Trophoblast cell (in vitro differentiated cells and primary cell): Measurements from ENCODE around the gene SCFD2.

ENCODE experiments used
- DNase-seq, 2 donors: peaks; one replicate each; pipeline ENCODE4 v3.0.0-alpha.2; 2016
- H2AFZ ChIP-seq: 2 replicates; pipeline ENCODE4 v1.6.1; 2013; ENCODE audit warnings: low read length, moderate library complexity, mild to moderate bottlenecking; ENCODE audit not compliant: insufficient read depth, poor library complexity
- H2AK5ac ChIP-seq: 2 replicates; pipeline ENCODE4 v1.6.1; 2013; ENCODE audit warnings: mild to moderate bottlenecking, low read length
- H2BK120ac ChIP-seq: 2 replicates; pipeline ENCODE4 v1.6.1; 2013; ENCODE audit warnings: low read length, mild to moderate bottlenecking, moderate library complexity; ENCODE audit not compliant: insufficient read depth, poor library complexity
- H2BK12ac ChIP-seq: 2 replicates; pipeline ENCODE4 v1.6.1; 2013; ENCODE audit warnings: mild to moderate bottlenecking, low read length, moderate library complexity
- H2BK5ac ChIP-seq: 2 replicates; pipeline ENCODE4 v1.6.1; 2013; ENCODE audit warnings: low read length, low read depth, moderate library complexity, mild to moderate bottlenecking; ENCODE audit not compliant: poor library complexity
- H3K14ac ChIP-seq: 2 replicates; pipeline ENCODE4 v1.6.1; 2013; ENCODE audit warnings: mild to moderate bottlenecking, low read length
- H3K18ac ChIP-seq: 2 replicates; pipeline ENCODE4 v1.6.1; 2013; ENCODE audit warnings: mild to moderate bottlenecking, low read length
- H3K23ac ChIP-seq: 2 replicates; pipeline ENCODE4 v1.6.1; 2013; ENCODE audit warnings: low read length
- H3K27ac ChIP-seq: 2 replicates; pipeline ENCODE4 v1.5.1; 2013; ENCODE audit warnings: low read depth, mild to moderate bottlenecking, inconsistent platforms, low read length, moderate library complexity
- H3K27me3 ChIP-seq: 2 replicates; pipeline ENCODE4 v1.6.1; 2013; ENCODE audit warnings: inconsistent platforms, mild to moderate bottlenecking, low read length, moderate library complexity; ENCODE audit not compliant: insufficient read depth
- H3K36me3 ChIP-seq, 2 experiments: 1 replicate in 1 of 2; 2 replicates in 1 of 2; pipeline ENCODE4 v1.6.1; 2013; ENCODE audit warnings: low read length in 2 of 2, mild to moderate bottlenecking in 2 of 2, moderate library complexity in 1 of 2; ENCODE audit not compliant: insufficient read depth in 2 of 2, control insufficient read depth in 1 of 2
- H3K4ac ChIP-seq: 2 replicates; pipeline ENCODE4 v1.6.1; 2013; ENCODE audit warnings: low read depth, mild to moderate bottlenecking, low read length, moderate library complexity
- H3K4me1 ChIP-seq, 2 experiments: 1 replicate in 1 of 2; 2 replicates in 1 of 2; pipeline ENCODE4 v1.6.1; 2013; ENCODE audit warnings: low read length in 2 of 2, mild to moderate bottlenecking in 2 of 2, moderate library complexity in 1 of 2; ENCODE audit not compliant: insufficient read depth in 2 of 2, control insufficient read depth in 1 of 2
- H3K4me2 ChIP-seq: 2 replicates; pipeline ENCODE4 v1.6.1; 2013; ENCODE audit warnings: inconsistent platforms, mild to moderate bottlenecking, low read length, moderate library complexity
- H3K4me3 ChIP-seq: 2 replicates; pipeline ENCODE4 v1.5.1; 2013; ENCODE audit warnings: mild to moderate bottlenecking, low read depth, low read length, inconsistent platforms
- H3K79me1 ChIP-seq: one replicate; pipeline ENCODE4 v1.6.1; 2013; ENCODE audit warnings: low read length
- H3K79me2 ChIP-seq: 2 replicates; pipeline ENCODE4 v1.6.1; 2013; ENCODE audit warnings: low read length, mild to moderate bottlenecking; ENCODE audit not compliant: control insufficient read depth, insufficient read depth, poor library complexity
- H3K9ac ChIP-seq: 2 replicates; pipeline ENCODE4 v1.6.1; 2013; ENCODE audit warnings: mild to moderate bottlenecking, low read length
- H3K9me3 ChIP-seq: 2 replicates; pipeline ENCODE4 v1.6.1; 2013; ENCODE audit warnings: low read depth, mild to moderate bottlenecking, control low read depth, inconsistent platforms, low read length; ENCODE audit not compliant: insufficient read depth
- H4K12ac ChIP-seq: 2 replicates; pipeline ENCODE4 v1.6.1; 2013; ENCODE audit warnings: low read depth, mild to moderate bottlenecking, low read length, moderate library complexity
- H4K8ac ChIP-seq: 2 replicates; pipeline ENCODE4 v1.6.1; 2013; ENCODE audit warnings: low read depth, mild to moderate bottlenecking, low read length, moderate library complexity
- H4K91ac ChIP-seq: one replicate; pipeline ENCODE4 v1.6.1; 2013; ENCODE audit warnings: low read depth, mild to moderate bottlenecking, low read length, moderate library complexity
- WGBS: extraction: QIAGEN DNeasy Blood & Tissue Kit; methylation state at CpG from one replicate; pipeline ENCODE4 v1.1.7; 2013; ENCODE audit warnings: missing lambda C conversion rate; ENCODE audit not compliant: insufficient read length, insufficient coverage; ENCODE audit errors: extremely low coverage; 5-methylcytosine and 5-hydroxymethylcytosine counted together

Gene SCFD2

DNA sequence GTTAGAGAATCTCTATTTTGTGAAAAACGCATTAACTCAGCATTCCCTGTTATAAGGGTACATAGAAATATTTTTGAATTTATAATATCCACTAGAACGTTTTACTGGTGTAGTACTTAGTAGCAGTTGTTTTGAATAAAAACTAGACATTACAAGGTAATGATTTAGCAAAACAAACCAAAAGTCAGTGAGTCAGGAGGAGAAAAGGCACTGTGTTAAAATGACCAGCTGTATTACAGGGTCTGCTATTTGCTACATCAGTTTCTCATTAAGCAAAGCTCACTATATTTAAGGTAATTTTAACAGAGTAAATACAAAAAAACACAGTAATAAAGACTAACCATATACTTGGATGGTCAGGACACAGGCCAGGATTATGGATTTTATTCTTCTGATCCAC lies 351.0 kb downstream of the SCFD2 start:
- H3K4me1 ChIP-seq: peaks cover 0 to 4% of the 10 kb centered on the region in 2 experiments
- WGBS: no CpG with 5 or more reads among the region's 2 CpGs
- H2BK5ac ChIP-seq: no peak overlapping the region

DNA sequence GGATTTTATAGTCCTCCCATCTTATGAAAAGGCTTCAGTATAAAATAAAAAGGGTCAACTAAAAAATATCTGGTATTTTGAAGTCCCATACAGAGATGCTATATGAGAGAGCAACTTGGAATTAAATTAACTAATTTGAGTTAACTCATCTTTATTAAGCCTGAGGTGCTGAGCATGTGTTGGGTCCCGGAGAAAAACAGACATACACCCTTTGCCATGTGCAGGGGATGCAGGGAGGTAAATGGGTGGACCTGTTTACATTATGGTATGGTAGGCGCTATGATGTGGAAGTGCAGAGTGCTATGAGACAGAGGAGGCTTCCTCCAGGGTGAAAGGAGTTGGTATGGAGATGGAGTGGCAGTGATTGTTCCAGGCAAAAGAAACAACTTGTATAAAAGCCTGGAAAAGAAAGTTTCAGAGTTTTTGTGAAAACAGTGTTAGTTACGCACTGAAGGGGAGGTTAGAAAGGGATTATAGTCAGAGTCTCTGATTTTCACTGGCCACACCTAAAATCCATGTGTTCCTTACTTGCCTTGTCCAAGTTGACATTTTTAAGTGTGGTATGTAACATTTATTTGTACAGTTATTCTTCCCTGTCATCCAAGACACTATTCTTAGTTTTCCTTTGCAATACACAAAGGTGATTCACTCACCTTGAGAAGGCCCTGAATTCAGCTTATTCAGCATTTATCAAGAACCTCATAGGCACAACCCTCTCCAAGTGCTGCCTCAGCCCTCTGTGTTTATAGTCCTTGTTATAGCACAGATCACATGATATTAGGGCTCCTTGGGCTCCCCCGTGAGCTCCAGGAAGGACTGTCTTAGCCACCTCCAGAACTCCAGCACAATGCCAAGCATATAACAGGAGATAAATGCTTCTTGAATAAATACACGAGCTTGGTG lies 351.7 kb downstream of the SCFD2 start:
- H3K9ac ChIP-seq: no peak overlapping the region

More for the DNA sequence above, 351.0 kb downstream of the SCFD2 start:
- no peaks in the 10 kb centered on the region for H3K36me3 ChIP-seq
- H3K4ac ChIP-seq: no peak overlapping the region
- H3K27me3 ChIP-seq: no peaks in the 10 kb centered on the region
- no peak for DNase-seq
- H3K79me1 ChIP-seq: peaks cover 2% of the 10 kb centered on the region
- no peak overlapping the region for H3K4me3 ChIP-seq
- H2BK12ac ChIP-seq: no peak overlapping the region
- no peak overlapping the region for H3K9ac ChIP-seq
- no peak overlapping the region for H4K12ac ChIP-seq
- no peak overlapping the region for H3K18ac ChIP-seq
- H2AK5ac ChIP-seq: no peak overlapping the region
- H2BK120ac ChIP-seq: no peak overlapping the region
- no peak overlapping the region for H3K14ac ChIP-seq
- no peak overlapping the region for H4K91ac ChIP-seq
- H2AFZ ChIP-seq: no peak overlapping the region
- no peak overlapping the region for H3K23ac ChIP-seq
- no peak overlapping the region for H3K27ac ChIP-seq
- no peak overlapping the region for H3K4me2 ChIP-seq
- H3K79me2 ChIP-seq: no peaks in the 10 kb centered on the region
- H4K8ac ChIP-seq: no peak overlapping the region
- no peaks in the 10 kb centered on the region for H3K9me3 ChIP-seq

DNA sequence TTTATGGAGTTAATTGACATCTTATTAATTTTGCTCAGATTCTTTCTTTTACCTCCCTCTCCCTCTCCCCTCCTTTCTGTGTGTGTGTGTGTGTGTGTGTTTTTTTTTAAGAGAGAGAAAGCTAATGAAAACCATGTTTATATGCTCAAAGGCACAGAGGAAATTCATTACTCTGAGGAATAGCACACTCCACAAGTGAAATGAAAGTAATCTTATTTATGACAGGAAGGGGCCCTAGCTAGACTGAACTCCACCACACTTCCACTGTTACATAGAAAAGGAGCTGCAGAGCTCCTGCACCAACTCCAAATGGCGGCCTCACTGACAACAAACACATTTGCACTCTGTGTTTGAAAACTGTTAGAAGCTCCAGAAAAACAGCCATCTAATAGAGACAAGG lies 353.1 kb downstream of the SCFD2 start:
- H4K91ac ChIP-seq: no peak overlapping the region
- peaks cover 2% of the 10 kb centered on the region for H3K79me1 ChIP-seq
- H3K9ac ChIP-seq: no peak overlapping the region
- no peak overlapping the region for H4K8ac ChIP-seq
- H2AK5ac ChIP-seq: no peak overlapping the region
- H3K79me2 ChIP-seq: no peaks in the 10 kb centered on the region
- H3K4me3 ChIP-seq: no peak overlapping the region
- H3K36me3 ChIP-seq: no peaks in the 10 kb centered on the region
- no peaks in the 10 kb centered on the region for H3K27me3 ChIP-seq
- H3K18ac ChIP-seq: no peak overlapping the region
- H2BK120ac ChIP-seq: no peak overlapping the region
- H3K9me3 ChIP-seq: no peaks in the 10 kb centered on the region
- H3K4me1 ChIP-seq: peaks cover 0 to 6% of the 10 kb centered on the region in 2 experiments
- WGBS: no CpG with 5 or more reads among the region's 1 CpG
- no peak overlapping the region for H3K27ac ChIP-seq
- no peak overlapping the region for H3K4ac ChIP-seq
- H2BK12ac ChIP-seq: no peak overlapping the region
- H3K14ac ChIP-seq: no peak overlapping the region
- H4K12ac ChIP-seq: no peak overlapping the region
- no peak overlapping the region for H2BK5ac ChIP-seq
- H3K4me2 ChIP-seq: no peak overlapping the region
- no peak overlapping the region for H3K23ac ChIP-seq
- H2AFZ ChIP-seq: no peak overlapping the region
- DNase-seq: no peak

More for the DNA sequence above, 351.7 kb downstream of the SCFD2 start:
- Histone ChIP-seq H3K79me2 (no peaks in the 10 kb centered on the region), H4K91ac (no peak overlapping the region), H2AK5ac (no peak overlapping the region), H3K79me1 (peaks cover 2% of the 10 kb centered on the region), H3K4me3 (no peak overlapping the region), H3K9me3 (no peaks in the 10 kb centered on the region), H3K18ac (no peak overlapping the region), H2BK5ac (no peak overlapping the region), H4K12ac (no peak overlapping the region), H3K4me2 (no peak overlapping the region), H3K27me3 (no peaks in the 10 kb centered on the region), H2AFZ (no peak overlapping the region), H3K4me1 (peaks cover 0 to 6% of the 10 kb centered on the region in 2 experiments), H2BK12ac (no peak overlapping the region), H3K4ac (no peak overlapping the region), H3K14ac (peak overlapping the region; percentile 60), H2BK120ac (no peak overlapping the region), H3K23ac (no peak overlapping the region), H3K36me3 (no peaks in the 10 kb centered on the region), H3K27ac (no peak overlapping the region), H4K8ac (no peak overlapping the region)
- no CpG with 5 or more reads among the region's 5 CpGs for WGBS
- DNase-seq: no peak

DNA sequence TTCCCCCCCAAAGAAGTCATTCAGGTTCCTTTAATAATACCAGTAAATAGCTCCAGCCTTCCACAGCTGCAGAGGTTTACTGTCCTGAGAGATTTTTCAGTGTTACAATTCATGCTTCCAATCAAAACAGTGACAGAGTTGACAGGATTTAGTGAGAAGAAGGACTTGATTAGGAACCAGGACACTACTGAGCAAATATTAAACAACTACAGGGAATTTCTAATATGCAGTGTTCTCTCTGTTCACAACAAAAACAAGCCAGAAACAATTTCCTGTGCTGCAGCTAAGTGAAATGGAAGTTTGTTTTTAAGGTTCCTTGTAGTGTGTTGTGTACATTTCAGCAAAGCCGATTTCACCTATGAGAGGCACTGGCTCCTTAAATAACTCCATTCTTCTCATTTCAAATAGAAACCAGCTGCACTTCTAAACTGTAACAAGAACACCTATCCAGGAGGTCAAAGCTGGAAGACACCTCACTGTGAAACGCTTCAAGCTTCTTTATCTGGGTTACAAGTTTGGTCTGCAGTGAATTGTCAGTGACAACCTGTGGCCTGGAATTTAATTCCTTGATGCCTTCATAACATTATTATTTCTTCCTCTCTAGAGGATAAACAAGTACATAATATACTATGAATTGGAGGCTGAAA lies 354.5 kb downstream of the SCFD2 start:
- no peak overlapping the region for H4K12ac ChIP-seq
- no CpG with 5 or more reads among the region's 2 CpGs for WGBS
- H3K4me2 ChIP-seq: no peak overlapping the region
- H3K4me1 ChIP-seq: peaks cover 0 to 6% of the 10 kb centered on the region in 2 experiments
- no peaks in the 10 kb centered on the region for H3K27me3 ChIP-seq
- no peaks in the 10 kb centered on the region for H3K36me3 ChIP-seq
- H4K91ac ChIP-seq: no peak overlapping the region
- no peak overlapping the region for H2AK5ac ChIP-seq
- H3K27ac ChIP-seq: no peak overlapping the region
- no peak overlapping the region for H3K18ac ChIP-seq
- no peak overlapping the region for H3K14ac ChIP-seq
- H3K9ac ChIP-seq: no peak overlapping the region
- DNase-seq: no peak
- no peaks in the 10 kb centered on the region for H3K79me2 ChIP-seq
- peaks cover 1% of the 10 kb centered on the region for H3K9me3 ChIP-seq
- H2BK5ac ChIP-seq: no peak overlapping the region
- no peak overlapping the region for H2BK12ac ChIP-seq
- H2AFZ ChIP-seq: no peak overlapping the region
- no peak overlapping the region for H3K23ac ChIP-seq
- H2BK120ac ChIP-seq: no peak overlapping the region
- H4K8ac ChIP-seq: no peak overlapping the region
- H3K4ac ChIP-seq: no peak overlapping the region
- peaks cover 2% of the 10 kb centered on the region for H3K79me1 ChIP-seq
- no peak overlapping the region for H3K4me3 ChIP-seq
